ENCODE measurements around the gene MYO5A.

DNA sequence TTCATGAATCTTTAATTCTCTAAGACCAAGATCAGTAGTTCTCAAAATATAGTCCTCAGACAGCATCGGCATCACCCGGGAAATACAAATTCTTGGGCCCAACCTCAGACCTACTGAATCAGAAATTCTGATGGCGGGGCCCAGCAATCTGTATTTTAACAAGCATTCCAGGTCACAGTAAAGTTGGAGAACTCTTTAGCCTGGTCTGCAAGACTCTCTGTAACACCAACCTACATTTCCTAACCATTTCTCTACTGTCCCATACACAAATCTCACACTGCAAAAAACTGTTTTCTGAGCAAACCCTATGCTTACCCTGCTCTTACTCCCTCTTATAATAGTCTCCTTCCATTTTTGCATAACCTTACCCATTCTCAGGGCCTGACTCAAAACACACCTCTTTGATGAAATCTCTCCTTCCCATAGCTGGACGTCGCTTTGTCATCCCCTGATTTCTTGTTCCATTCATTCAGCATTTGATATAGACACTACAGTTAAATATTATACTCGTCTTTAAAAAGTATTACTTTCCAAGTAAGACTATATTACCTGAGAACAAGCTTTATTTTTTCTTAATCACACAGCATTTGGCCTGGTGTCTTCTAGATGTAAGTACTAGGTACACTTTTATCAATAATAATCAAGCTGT is 149.8 kb downstream of the MYO5A start:
- TF ChIP-seq, protein P1, sequence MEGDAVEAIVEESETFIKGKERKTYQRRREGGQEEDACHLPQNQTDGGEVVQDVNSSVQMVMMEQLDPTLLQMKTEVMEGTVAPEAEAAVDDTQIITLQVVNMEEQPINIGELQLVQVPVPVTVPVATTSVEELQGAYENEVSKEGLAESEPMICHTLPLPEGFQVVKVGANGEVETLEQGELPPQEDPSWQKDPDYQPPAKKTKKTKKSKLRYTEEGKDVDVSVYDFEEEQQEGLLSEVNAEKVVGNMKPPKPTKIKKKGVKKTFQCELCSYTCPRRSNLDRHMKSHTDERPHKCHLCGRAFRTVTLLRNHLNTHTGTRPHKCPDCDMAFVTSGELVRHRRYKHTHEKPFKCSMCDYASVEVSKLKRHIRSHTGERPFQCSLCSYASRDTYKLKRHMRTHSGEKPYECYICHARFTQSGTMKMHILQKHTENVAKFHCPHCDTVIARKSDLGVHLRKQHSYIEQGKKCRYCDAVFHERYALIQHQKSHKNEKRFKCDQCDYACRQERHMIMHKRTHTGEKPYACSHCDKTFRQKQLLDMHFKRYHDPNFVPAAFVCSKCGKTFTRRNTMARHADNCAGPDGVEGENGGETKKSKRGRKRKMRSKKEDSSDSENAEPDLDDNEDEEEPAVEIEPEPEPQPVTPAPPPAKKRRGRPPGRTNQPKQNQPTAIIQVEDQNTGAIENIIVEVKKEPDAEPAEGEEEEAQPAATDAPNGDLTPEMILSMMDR (conservative IDR thresholded peaks at IDR 0.05; ENCODE audit: low read length) = no peak
- TF ChIP-seq EZH2phosphoT487 (IDR thresholded peaks at IDR 0.05; ENCODE audit: borderline replicate concordance, low read depth, low read length) = no peak
